Heart left ventricle (tissue), 13 donors: ENCODE measurements around the gene ERGIC1.

Experiments
- POLR2A ChIP-seq, 2 donors: fragments of 450-650 bp; IDR thresholded peaks; one replicate each; pipeline ENCODE4 v1.6.1; 2017; ENCODE audit warnings: antibody characterized with exemption in 2 of 2, mild to moderate bottlenecking in 2 of 2, moderate library complexity in 2 of 2
- TF ChIP-seq, protein P1 (sequence below), 12 donors: fragments of 200-600 bp; sonication (generic) in 4 of 12; IDR thresholded peaks; one replicate each; pipeline versions ENCODE4 v1.5.0 to v1.8.0; 2018 to 2022; ENCODE audit warnings: antibody characterized with exemption in 12 of 12, mild to moderate bottlenecking in 5 of 12
- donor health status: ischemic (EF 13 %, LVEDD 7.1; RV severe dilation, severe dysfunction).
- donor health status: DM: no; HTN: yes; CAD: no.
- donor health status: DM: no; HTN: no; CAD: no.
- donor health status: ischemic (EF 25% LVEDD 6.9; RV normal size, moderate dysfunction).
- donor health status: ischemic (EF 25% LVEDD 5.7; RV mildly dilated, moderate dysfunction).
- donor health status: ischemic (EF 35%, LVEDD 5.7; RV mildly dilated, moderate dysfunction).
- donor health status: nonischemic (EF 11% LVEDD 7.7; RV severe dilation, severe dysfunction).
- donor health status: DM: yes; HTN: yes; CAD: no.
- donor health status: PGD.
- donor health status: ischemic (EF 29% LVEDD 5.4; RV normal size, mild dysfunction).
- donor health status: nonischemic (EF 23%, LVEDD 6.1; RV moderate dilation, normal function).

DNA sequence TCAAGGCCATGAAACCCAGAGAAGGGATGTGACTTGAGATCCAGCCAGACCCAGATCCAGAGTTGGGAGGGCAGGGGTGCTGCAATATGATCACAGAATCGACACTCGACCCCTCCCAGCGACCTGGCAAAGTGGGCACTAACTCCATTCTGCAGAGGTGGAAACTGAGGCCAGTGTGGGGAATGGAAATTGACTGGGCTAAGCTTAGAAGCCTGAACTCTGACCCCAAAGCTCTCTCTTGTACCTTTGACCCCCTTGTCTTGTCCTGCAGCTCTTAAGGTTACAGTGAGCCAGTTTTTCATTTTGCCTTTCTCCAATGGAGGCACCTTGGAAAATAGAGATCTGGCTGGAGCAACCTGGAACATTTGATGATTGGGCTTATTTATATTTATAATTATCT, 14.5 kb upstream of the ERGIC1 start:
- no peak for TF ChIP-seq POLR2A (IDR thresholded peaks at IDR 0.05)
- TF ChIP-seq, protein P1, sequence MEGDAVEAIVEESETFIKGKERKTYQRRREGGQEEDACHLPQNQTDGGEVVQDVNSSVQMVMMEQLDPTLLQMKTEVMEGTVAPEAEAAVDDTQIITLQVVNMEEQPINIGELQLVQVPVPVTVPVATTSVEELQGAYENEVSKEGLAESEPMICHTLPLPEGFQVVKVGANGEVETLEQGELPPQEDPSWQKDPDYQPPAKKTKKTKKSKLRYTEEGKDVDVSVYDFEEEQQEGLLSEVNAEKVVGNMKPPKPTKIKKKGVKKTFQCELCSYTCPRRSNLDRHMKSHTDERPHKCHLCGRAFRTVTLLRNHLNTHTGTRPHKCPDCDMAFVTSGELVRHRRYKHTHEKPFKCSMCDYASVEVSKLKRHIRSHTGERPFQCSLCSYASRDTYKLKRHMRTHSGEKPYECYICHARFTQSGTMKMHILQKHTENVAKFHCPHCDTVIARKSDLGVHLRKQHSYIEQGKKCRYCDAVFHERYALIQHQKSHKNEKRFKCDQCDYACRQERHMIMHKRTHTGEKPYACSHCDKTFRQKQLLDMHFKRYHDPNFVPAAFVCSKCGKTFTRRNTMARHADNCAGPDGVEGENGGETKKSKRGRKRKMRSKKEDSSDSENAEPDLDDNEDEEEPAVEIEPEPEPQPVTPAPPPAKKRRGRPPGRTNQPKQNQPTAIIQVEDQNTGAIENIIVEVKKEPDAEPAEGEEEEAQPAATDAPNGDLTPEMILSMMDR (IDR thresholded peaks at IDR 0.05), result no peak
